GM18870 (cell line): ENCODE results near the gene MYPN.
"Not testable (repeated sequence)": the region's sequence is repeated elsewhere in the genome, so short reads cannot be mapped to it uniquely, and the experiment has no call there.

Experiments
- ATAC-seq: cut with Tn5 transposase; IDR thresholded peaks from one replicate; pipeline ENCODE4 v1.9.1; 2021; ENCODE audit warnings: moderate library complexity; ENCODE audit not compliant: unreplicated experiment

MYPN gene

GRCh38 chr10:68222391-68222790, 113.1 kb downstream of the MYPN start:
- no peak for ATAC-seq

- no peak for ATAC-seq
Observed at GRCh38 chr10:68223535-68224165, 114.4 kb downstream of the MYPN start.

- no peak for ATAC-seq
Observed at GRCh38 chr10:68224810-68225209, 115.5 kb downstream of the MYPN start.

- no peak for ATAC-seq
Observed at GRCh38 chr10:68230268-68230667, 121.0 kb downstream of the MYPN start.

GRCh38 chr10:68231106-68231816, 122.0 kb downstream of the MYPN start:
- no peak for ATAC-seq

- ATAC-seq = no peak
Observed at GRCh38 chr10:68231817-68232251, 122.5 kb downstream of the MYPN start, which contains the start of gene ATOH7. TSS of gene ATOH7 (minus strand) at chr10:68232113. CDS start at chr10:68231677, 436 bp downstream.

- no peak for ATAC-seq
Observed at GRCh38 chr10:68233046-68233445, 123.8 kb downstream of the MYPN start.

- no peak for ATAC-seq
Observed at GRCh38 chr10:68235111-68235510, 125.8 kb downstream of the MYPN start.

GRCh38 chr10:68235581-68235980, 126.3 kb downstream of the MYPN start:
- no peak for ATAC-seq

GRCh38 chr10:68237173-68237572, 127.9 kb downstream of the MYPN start:
- no peak for ATAC-seq

- ATAC-seq = no peak
Observed at GRCh38 chr10:68238371-68238770, 129.1 kb downstream of the MYPN start.

- no peak for ATAC-seq
Observed at GRCh38 chr10:68239069-68239468, 129.8 kb downstream of the MYPN start.

- ATAC-seq = no peak
Observed at GRCh38 chr10:68239596-68240150, 130.4 kb downstream of the MYPN start.

- ATAC-seq = no peak
Observed at GRCh38 chr10:68242051-68242450, 132.8 kb downstream of the MYPN start.

GRCh38 chr10:68246397-68246796, 137.1 kb downstream of the MYPN start:
- not testable (repeated sequence) for ATAC-seq

- ATAC-seq = no peak
Observed at GRCh38 chr10:68247931-68248330, 138.6 kb downstream of the MYPN start.

- ATAC-seq = no peak
Observed at GRCh38 chr10:68249297-68249696, 140.0 kb downstream of the MYPN start.

- no peak for ATAC-seq
Observed at GRCh38 chr10:68251151-68251550, 141.9 kb downstream of the MYPN start.

- no peak for ATAC-seq
Observed at GRCh38 chr10:68251625-68252495, 142.6 kb downstream of the MYPN start.

GRCh38 chr10:68253346-68253745, 144.1 kb downstream of the MYPN start:
- no peak for ATAC-seq
